ENCODE results near the gene BARX1. TPM values are rescaled to one million over a fixed set of nuclear protein-coding genes. Genes with fewer than 3 reads are reported as not detected.

BARX1 gene
- total and polyA plus RNA-seq, 9 of the 15 experiments (the other 6 are each of a cell fraction or from before 2014, with no cell fraction given): 0.11 to 0.14 TPM; not detected in 7

DNA sequence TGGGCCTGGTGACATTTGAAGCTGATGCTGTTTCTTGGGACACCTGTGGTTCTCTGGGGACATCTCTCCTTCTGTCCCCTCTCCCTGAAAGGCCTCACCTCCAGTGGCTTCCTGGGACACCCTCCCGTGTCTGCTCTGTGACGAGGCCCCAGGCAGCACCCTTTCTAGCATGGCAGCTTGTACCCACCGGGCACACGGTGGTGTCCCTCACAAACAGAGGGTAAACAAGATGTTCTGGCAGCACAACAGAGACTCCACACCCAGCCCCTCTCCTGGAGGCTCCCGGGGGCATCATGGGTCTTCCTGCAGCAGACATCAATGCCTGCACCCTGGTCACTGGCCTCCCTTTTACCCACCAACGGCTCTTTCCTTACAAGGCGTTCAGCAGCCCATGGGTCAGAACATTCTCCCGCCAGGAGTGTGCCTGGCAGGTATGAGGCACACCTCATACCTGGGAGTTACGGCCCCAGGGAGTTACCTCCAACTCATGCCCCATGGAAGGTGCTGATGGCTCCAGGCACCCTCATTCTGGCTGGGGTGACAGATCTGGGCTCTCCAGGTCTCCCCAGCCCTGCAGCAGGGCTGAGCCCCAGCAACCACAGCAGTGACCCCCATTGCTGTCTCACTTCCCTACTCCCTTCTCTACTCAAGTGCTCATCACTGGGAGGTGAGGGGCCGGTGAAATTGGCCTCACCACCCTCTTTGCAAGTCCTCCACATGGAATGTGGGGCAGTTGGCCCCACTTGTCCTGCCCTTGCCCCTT lies 51.1 kb downstream of the BARX1 start:
- no peak for FAIRE-seq
- Histone ChIP-seq H3K4me1 (replicated peaks in 1 of 2; ENCODE audit: control insufficient read depth in 2 of 2, insufficient read depth in 2 of 2, low read length in 2 of 2) (0 out of 5 replicates have a peak, but pooled peaks cover 0 to 4% of the 10 kb centered on the region in 2 experiments), H3K9me3 (replicated peaks; ENCODE audit: control insufficient read depth, insufficient read depth, low read depth, low read length) (no peaks in the 10 kb centered on the region), H4K20me1 (replicated peaks; ENCODE audit: control insufficient read depth, insufficient read depth, low read length) (no peaks in the 10 kb centered on the region), H3K36me3 (ENCODE audit: control insufficient read depth, insufficient read depth, low read length) (no peaks in the 10 kb centered on the region), H3K4me3 (no peak overlapping the region), H3K4me2 (ENCODE audit: insufficient read depth, low read length) (no peak overlapping the region), H2AFZ (ENCODE audit: low read depth, low read length) (no peak overlapping the region), H3K9me1 (ENCODE audit: control insufficient read depth, insufficient read depth, low read length) (no peaks in the 10 kb centered on the region), H3K79me2 (ENCODE audit: control insufficient read depth, insufficient read depth, low read length) (no peaks in the 10 kb centered on the region), H3K27me3 (ENCODE audit: control insufficient read depth in 2 of 2, insufficient read depth in 2 of 2, low read length in 2 of 2) (peaks cover 2 to 60% of the 10 kb centered on the region in 2 experiments; a peak in 3 of 5 replicates), H3K9ac (ENCODE audit: insufficient read depth in 1 of 2, low read depth in 2 of 2, low read length in 2 of 2) (no peak overlapping the region), H3K27ac (ENCODE audit: extremely low read depth, low read depth, low read length) (no peak overlapping the region)
- BruUV-seq (replicated peaks): no TSS peak
- ChIA-PET POLR2A (no interaction called here), CTCF (ENCODE audit: low intra/inter-chr PET ratio) (no interaction called here)
- 1% methylated on average over 10 of the region's 10 CpGs for WGBS (ENCODE audit: insufficient coverage, low coverage, missing lambda C conversion rate)
- intact Hi-C loops (cut with micrococcal nuclease): no loop called here
- in situ Hi-C loops (cut with MboI): no loop called here
- ATAC-seq: no peak
- no peak for DNase-seq (ENCODE audit: extremely low read depth in 1 of 4, low spot score in 3 of 4)
- TF ChIP-seq EWSR1 (IDR thresholded peaks at IDR 0.05; ENCODE audit: borderline replicate concordance, low read depth, partially characterized antibody) (no peak), ZNF224 (CRISPR knock-in tag; IDR thresholded peaks at IDR 0.05) (no peak), PHF21A (IDR thresholded peaks at IDR 0.05; ENCODE audit: borderline replicate concordance, low read depth) (no peak), SLC30A9 (CRISPR knock-in tag; IDR thresholded peaks at IDR 0.05) (no peak), MYNN (IDR thresholded peaks at IDR 0.05) (no peak), MYNN (CRISPR knock-in tag; IDR thresholded peaks at IDR 0.05) (no peak), ARID1B (IDR thresholded peaks at IDR 0.05) (no peak), ZNF668 (CRISPR knock-in tag; IDR thresholded peaks at IDR 0.05) (no peak), FOXM1 (IDR thresholded peaks at IDR 0.05; ENCODE audit: low read depth) (no peak), FOXM1 (CRISPR knock-in tag; IDR thresholded peaks at IDR 0.05; ENCODE audit: low read depth) (no peak)
- TF ChIP-seq, protein P1, sequence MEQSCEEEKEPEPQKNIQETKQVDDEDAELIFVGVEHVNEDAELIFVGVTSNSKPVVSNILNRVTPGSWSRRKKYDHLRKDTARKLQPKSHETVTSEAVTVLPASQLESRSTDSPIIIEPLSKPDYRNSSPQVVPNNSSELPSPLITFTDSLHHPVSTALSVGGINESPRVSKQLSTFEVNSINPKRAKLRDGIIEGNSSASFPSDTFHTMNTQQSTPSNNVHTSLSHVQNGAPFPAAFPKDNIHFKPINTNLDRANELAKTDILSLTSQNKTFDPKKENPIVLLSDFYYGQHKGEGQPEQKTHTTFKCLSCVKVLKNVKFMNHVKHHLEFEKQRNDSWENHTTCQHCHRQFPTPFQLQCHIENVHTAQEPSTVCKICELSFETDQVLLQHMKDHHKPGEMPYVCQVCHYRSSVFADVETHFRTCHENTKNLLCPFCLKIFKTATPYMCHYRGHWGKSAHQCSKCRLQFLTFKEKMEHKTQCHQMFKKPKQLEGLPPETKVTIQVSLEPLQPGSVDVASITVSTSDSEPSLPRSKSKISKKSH (CRISPR knock-in tag; IDR thresholded peaks at IDR 0.05): no peak
- TF ChIP-seq, protein P2, sequence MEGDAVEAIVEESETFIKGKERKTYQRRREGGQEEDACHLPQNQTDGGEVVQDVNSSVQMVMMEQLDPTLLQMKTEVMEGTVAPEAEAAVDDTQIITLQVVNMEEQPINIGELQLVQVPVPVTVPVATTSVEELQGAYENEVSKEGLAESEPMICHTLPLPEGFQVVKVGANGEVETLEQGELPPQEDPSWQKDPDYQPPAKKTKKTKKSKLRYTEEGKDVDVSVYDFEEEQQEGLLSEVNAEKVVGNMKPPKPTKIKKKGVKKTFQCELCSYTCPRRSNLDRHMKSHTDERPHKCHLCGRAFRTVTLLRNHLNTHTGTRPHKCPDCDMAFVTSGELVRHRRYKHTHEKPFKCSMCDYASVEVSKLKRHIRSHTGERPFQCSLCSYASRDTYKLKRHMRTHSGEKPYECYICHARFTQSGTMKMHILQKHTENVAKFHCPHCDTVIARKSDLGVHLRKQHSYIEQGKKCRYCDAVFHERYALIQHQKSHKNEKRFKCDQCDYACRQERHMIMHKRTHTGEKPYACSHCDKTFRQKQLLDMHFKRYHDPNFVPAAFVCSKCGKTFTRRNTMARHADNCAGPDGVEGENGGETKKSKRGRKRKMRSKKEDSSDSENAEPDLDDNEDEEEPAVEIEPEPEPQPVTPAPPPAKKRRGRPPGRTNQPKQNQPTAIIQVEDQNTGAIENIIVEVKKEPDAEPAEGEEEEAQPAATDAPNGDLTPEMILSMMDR (IDR thresholded peaks at IDR 0.05 in 2 of 3, conservative IDR thresholded peaks at IDR 0.05 in 1 of 3; ENCODE audit: insufficient read depth in 2 of 3, low read depth in 1 of 3, low read length in 3 of 3): no peak
- TF ChIP-seq, protein P3, sequence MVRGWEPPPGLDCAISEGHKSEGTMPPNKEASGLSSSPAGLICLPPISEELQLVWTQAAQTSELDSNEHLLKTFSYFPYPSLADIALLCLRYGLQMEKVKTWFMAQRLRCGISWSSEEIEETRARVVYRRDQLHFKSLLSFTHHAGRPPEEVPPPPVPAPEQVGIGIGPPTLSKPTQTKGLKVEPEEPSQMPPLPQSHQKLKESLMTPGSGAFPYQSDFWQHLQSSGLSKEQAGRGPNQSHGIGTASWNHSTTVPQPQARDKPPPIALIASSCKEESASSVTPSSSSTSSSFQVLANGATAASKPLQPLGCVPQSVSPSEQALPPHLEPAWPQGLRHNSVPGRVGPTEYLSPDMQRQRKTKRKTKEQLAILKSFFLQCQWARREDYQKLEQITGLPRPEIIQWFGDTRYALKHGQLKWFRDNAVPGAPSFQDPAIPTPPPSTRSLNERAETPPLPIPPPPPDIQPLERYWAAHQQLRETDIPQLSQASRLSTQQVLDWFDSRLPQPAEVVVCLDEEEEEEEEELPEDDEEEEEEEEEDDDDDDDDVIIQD (CRISPR knock-in tag; IDR thresholded peaks at IDR 0.05): no peak
- TF ChIP-seq, protein P4, sequence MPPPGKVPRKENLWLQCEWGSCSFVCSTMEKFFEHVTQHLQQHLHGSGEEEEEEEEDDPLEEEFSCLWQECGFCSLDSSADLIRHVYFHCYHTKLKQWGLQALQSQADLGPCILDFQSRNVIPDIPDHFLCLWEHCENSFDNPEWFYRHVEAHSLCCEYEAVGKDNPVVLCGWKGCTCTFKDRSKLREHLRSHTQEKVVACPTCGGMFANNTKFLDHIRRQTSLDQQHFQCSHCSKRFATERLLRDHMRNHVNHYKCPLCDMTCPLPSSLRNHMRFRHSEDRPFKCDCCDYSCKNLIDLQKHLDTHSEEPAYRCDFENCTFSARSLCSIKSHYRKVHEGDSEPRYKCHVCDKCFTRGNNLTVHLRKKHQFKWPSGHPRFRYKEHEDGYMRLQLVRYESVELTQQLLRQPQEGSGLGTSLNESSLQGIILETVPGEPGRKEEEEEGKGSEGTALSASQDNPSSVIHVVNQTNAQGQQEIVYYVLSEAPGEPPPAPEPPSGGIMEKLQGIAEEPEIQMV (tag; conservative IDR thresholded peaks at IDR 0.05; ENCODE audit: low read depth): no peak
